Keratinocyte (primary cell): ENCODE results near the gene CSH2.
"Not testable (repeated sequence)": the region's sequence is repeated elsewhere in the genome, so short reads cannot be mapped to it uniquely, and the experiment has no call there.

Experiments
- CTCF ChIP-seq, 3 experiments: IDR thresholded peaks in 1 of 3; conservative IDR thresholded peaks in 1 of 3; optimal IDR thresholded peaks in 1 of 3; 2 replicates in 2 of 3; 3 replicates in 1 of 3; pipeline versions ENCODE3 to v1.5.1; 2011; ENCODE audit warnings: low read length in 3 of 3, mild to moderate bottlenecking in 3 of 3, moderate library complexity in 2 of 3, control low read depth in 1 of 3, inconsistent platforms in 1 of 3; ENCODE audit not compliant: insufficient read depth in 2 of 3; ENCODE audit errors: extremely low read depth in 1 of 3
- EZH2 ChIP-seq: IDR thresholded peaks from one replicate; pipeline ENCODE4 v1.6.1; 2012; ENCODE audit warnings: inconsistent platforms, mild to moderate bottlenecking, low read length, moderate library complexity

GRCh38 chr17:63909586-63909985 is 36.1 kb upstream of the CSH2 start:
- TF ChIP-seq CTCF (optimal IDR thresholded peaks at IDR 0.05 in 1 of 3, IDR thresholded peaks at IDR 0.05 in 1 of 3, conservative IDR thresholded peaks at IDR 0.05 in 1 of 3; ENCODE audit: extremely low read depth in 1 of 3, insufficient read depth in 2 of 3, low read length in 3 of 3); EZH2: not testable (repeated sequence)
